DMS53 treated with DMSO at 0.1 percent for 48 hours (cell line): Measurements from ENCODE around the gene CYB561D2.
A peak's percentile ranks its signal among the peaks of the same experiment; 100 is the strongest.

Source experiments
- DNase-seq: peaks from one replicate; lab custom pipeline; 2025; ENCODE audit not compliant: unreplicated experiment; lab: John Stamatoyannopoulos, UW

CYB561D2 gene

GRCh38 chr3:50323092-50323600, 27.5 kb upstream of the CYB561D2 start:
- no peak for DNase-seq

- DNase-seq, result no peak
Observed at GRCh38 chr3:50323614-50324199, 27.0 kb upstream of the CYB561D2 start.

- no peak for DNase-seq
Observed at GRCh38 chr3:50324351-50325112, 26.1 kb upstream of the CYB561D2 start.

GRCh38 chr3:50325113-50325480, 25.6 kb upstream of the CYB561D2 start:
- no peak for DNase-seq

- no peak for DNase-seq
Observed at GRCh38 chr3:50325497-50326181, 25.0 kb upstream of the CYB561D2 start.

GRCh38 chr3:50326182-50326541, 24.5 kb upstream of the CYB561D2 start:
- no peak for DNase-seq

GRCh38 chr3:50327129-50327528, 23.5 kb upstream of the CYB561D2 start:
- DNase-seq, result no peak

- peak; percentile 56 for DNase-seq
Observed at GRCh38 chr3:50327943-50328691, 22.5 kb upstream of the CYB561D2 start, which contains the start of gene TUSC2. TSS of gene TUSC2 (minus strand) at chr3:50328223. CDS start at chr3:50328099, 124 bp downstream.

- no peak for DNase-seq
Observed at GRCh38 chr3:50330330-50330729, 20.3 kb upstream of the CYB561D2 start.

- DNase-seq, result no peak
Observed at GRCh38 chr3:50331364-50331907, 19.2 kb upstream of the CYB561D2 start.

GRCh38 chr3:50333744-50334328, 16.8 kb upstream of the CYB561D2 start:
- DNase-seq, result no peak

GRCh38 chr3:50334339-50335075, 16.2 kb upstream of the CYB561D2 start:
- DNase-seq, result no peak

GRCh38 chr3:50336452-50337174, 14.0 kb upstream of the CYB561D2 start:
- DNase-seq, result no peak

- DNase-seq, result peak; percentile 74
Observed at GRCh38 chr3:50337175-50337861, 13.3 kb upstream of the CYB561D2 start.

GRCh38 chr3:50338965-50339364, 11.7 kb upstream of the CYB561D2 start:
- no peak for DNase-seq

- no peak for DNase-seq
Observed at GRCh38 chr3:50339485-50340146, 11.0 kb upstream of the CYB561D2 start.

- no peak for DNase-seq
Observed at GRCh38 chr3:50340147-50340447, 10.6 kb upstream of the CYB561D2 start.
